T1000 (cell line): Measurements from ENCODE around the gene PHACTR1.
"Not testable (repeated sequence)": the region's sequence is repeated elsewhere in the genome, so short reads cannot be mapped to it uniquely, and the experiment has no call there.

Source experiments
- DNase-seq: peaks from one replicate; lab custom pipeline; 2025; ENCODE audit warnings: mixed read lengths; lab: John Stamatoyannopoulos, UW

The PHACTR1 gene

GRCh38 chr6:13112921-13113320, 396.4 kb downstream of the PHACTR1 start:
- DNase-seq: no peak

GRCh38 chr6:13113376-13113775, 396.8 kb downstream of the PHACTR1 start:
- DNase-seq: no peak

GRCh38 chr6:13113981-13114593, 397.5 kb downstream of the PHACTR1 start:
- DNase-seq: no peak

GRCh38 chr6:13116155-13116554, 399.6 kb downstream of the PHACTR1 start:
- DNase-seq: no peak

- no peak for DNase-seq
Observed at GRCh38 chr6:13117570-13117969, 401.0 kb downstream of the PHACTR1 start.

GRCh38 chr6:13119549-13119948, 403.0 kb downstream of the PHACTR1 start:
- no peak for DNase-seq

- DNase-seq: no peak
Observed at GRCh38 chr6:13120483-13121482, 404.2 kb downstream of the PHACTR1 start.

- DNase-seq: no peak
Observed at GRCh38 chr6:13124131-13124530, 407.6 kb downstream of the PHACTR1 start.

GRCh38 chr6:13125841-13126240, 409.3 kb downstream of the PHACTR1 start:
- no peak for DNase-seq

- no peak for DNase-seq
Observed at GRCh38 chr6:13131935-13132661, 415.5 kb downstream of the PHACTR1 start.

GRCh38 chr6:13133894-13134293, 417.3 kb downstream of the PHACTR1 start:
- DNase-seq: not testable (repeated sequence)

GRCh38 chr6:13135152-13135551, 418.6 kb downstream of the PHACTR1 start:
- no peak for DNase-seq

GRCh38 chr6:13139119-13139518, 422.6 kb downstream of the PHACTR1 start:
- no peak for DNase-seq

GRCh38 chr6:13140980-13141379, 424.4 kb downstream of the PHACTR1 start:
- DNase-seq: no peak

GRCh38 chr6:13141387-13141786, 424.8 kb downstream of the PHACTR1 start:
- no peak for DNase-seq

GRCh38 chr6:13142611-13143010, 426.0 kb downstream of the PHACTR1 start:
- DNase-seq: no peak

- DNase-seq: no peak
Observed at GRCh38 chr6:13146442-13146841, 429.9 kb downstream of the PHACTR1 start.

- DNase-seq: no peak
Observed at GRCh38 chr6:13147376-13147775, 430.8 kb downstream of the PHACTR1 start.

GRCh38 chr6:13147782-13148181, 431.2 kb downstream of the PHACTR1 start:
- DNase-seq: no peak

GRCh38 chr6:13152764-13153163, 436.2 kb downstream of the PHACTR1 start:
- no peak for DNase-seq

GRCh38 chr6:13156381-13156780, 439.8 kb downstream of the PHACTR1 start:
- DNase-seq: no peak

GRCh38 chr6:13157293-13157692, 440.7 kb downstream of the PHACTR1 start:
- no peak for DNase-seq

GRCh38 chr6:13159300-13159699, 442.7 kb downstream of the PHACTR1 start:
- no peak for DNase-seq
